Measurements from ENCODE around the gene KCNJ12. TPM values are rescaled to one million over a fixed set of nuclear protein-coding genes. Genes with fewer than 3 reads are reported as not detected.
A peak's percentile ranks its signal among the peaks of the same experiment; 100 is the strongest.

The KCNJ12 gene
- total RNA-seq, 1 experiment from 2014 or later, result 2.3 TPM

GRCh38 chr17:21463779-21464407, 87.7 kb downstream of the KCNJ12 start:
- TF ChIP-seq ZNF232 (CRISPR knock-in tag; IDR thresholded peaks at IDR 0.05), result no peak
- TF ChIP-seq SOX15 (CRISPR knock-in tag; IDR thresholded peaks at IDR 0.05), result no peak
- TF ChIP-seq, protein P1, sequence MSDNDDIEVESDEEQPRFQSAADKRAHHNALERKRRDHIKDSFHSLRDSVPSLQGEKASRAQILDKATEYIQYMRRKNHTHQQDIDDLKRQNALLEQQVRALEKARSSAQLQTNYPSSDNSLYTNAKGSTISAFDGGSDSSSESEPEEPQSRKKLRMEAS (CRISPR knock-in tag; IDR thresholded peaks at IDR 0.05), result peak; percentile 44
- TF ChIP-seq, protein P2, sequence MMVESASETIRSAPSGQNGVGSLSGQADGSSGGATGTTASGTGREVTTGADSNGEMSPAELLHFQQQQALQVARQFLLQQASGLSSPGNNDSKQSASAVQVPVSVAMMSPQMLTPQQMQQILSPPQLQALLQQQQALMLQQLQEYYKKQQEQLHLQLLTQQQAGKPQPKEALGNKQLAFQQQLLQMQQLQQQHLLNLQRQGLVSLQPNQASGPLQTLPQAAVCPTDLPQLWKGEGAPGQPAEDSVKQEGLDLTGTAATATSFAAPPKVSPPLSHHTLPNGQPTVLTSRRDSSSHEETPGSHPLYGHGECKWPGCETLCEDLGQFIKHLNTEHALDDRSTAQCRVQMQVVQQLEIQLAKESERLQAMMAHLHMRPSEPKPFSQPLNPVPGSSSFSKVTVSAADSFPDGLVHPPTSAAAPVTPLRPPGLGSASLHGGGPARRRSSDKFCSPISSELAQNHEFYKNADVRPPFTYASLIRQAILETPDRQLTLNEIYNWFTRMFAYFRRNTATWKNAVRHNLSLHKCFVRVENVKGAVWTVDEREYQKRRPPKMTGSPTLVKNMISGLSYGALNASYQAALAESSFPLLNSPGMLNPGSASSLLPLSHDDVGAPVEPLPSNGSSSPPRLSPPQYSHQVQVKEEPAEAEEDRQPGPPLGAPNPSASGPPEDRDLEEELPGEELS (CRISPR knock-in tag; IDR thresholded peaks at IDR 0.05), result peak; percentile 45; the same call in 1 of the 2 replicates
- TF ChIP-seq ATF1 (CRISPR knock-in tag; IDR thresholded peaks at IDR 0.05), result no peak
- no peak for TF ChIP-seq KAT7 (CRISPR knock-in tag; IDR thresholded peaks at IDR 0.05; ENCODE audit: borderline replicate concordance)
- Mint-ChIP-seq H3K4me3 (peak overlapping the region; percentile 64), H3K36me3 (peaks cover 8% of the 10 kb centered on the region), H3K9me3 (peaks cover 9% of the 10 kb centered on the region), H3K27me3 (ENCODE audit: low read depth) (peaks cover 60% of the 10 kb centered on the region), H3K4me1 (peaks cover 20% of the 10 kb centered on the region), H3K27ac (no peak overlapping the region)
- ChIA-PET CTCF (interaction anchor here (1.0 to 2.0 kb wide), 2 partner anchors 48 to 50 kb away, joined by 7 to 13 read pairs; no protein-coding TSS in a partner anchor), POLR2A (no interaction called here)
- DNase-seq (ENCODE audit: low spot score) (peak; percentile 66), ATAC-seq (peak; percentile 66)

DNA sequence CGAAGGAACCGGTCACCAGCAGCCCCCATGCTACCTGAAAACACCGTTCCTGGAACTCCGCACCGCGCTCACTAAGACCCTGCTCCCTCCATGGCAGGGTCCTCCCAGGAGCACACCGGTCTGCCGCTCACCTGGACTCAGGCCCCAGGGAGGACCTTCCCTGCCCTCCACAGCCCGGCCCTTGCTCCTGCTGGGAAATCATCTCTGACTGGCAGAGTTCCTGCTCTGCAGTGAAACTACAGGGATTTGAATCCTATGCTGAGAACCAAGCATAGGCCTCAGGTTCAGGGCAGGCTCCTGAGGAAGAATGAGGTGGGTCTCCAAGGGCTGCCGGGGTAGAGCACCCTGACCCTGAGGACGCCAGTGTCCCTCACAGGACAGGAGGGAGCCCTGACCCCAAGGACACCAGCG, 88.5 kb downstream of the KCNJ12 start:
- TF ChIP-seq ZNF263 (CRISPR knock-in tag; IDR thresholded peaks at IDR 0.05; ENCODE audit: low read depth), result peak; percentile 89
- no peak for TF ChIP-seq ZNF138 (CRISPR knock-in tag; conservative IDR thresholded peaks at IDR 0.05)
- Mint-ChIP-seq H3K4me3 (peak overlapping the region; percentile 64), H3K9me3 (peaks cover 11% of the 10 kb centered on the region), H3K27ac (no peak overlapping the region), H3K36me3 (peaks cover 8% of the 10 kb centered on the region), H3K27me3 (ENCODE audit: low read depth) (peaks cover 57% of the 10 kb centered on the region), H3K4me1 (peaks cover 20% of the 10 kb centered on the region)
- DNase-seq (ENCODE audit: low spot score) (peak; percentile 29), ATAC-seq (peak; percentile 31)
- CTCF ChIA-PET, result interaction anchor here (2.0 kb wide), 1 partner anchor 47 kb away, joined by 13 read pairs; no protein-coding TSS in a partner anchor
- POLR2A ChIA-PET, result no interaction called here

- H3K36me3 Mint-ChIP-seq, result peaks cover 8% of the 10 kb centered on the region
- H3K4me1 Mint-ChIP-seq, result peaks cover 20% of the 10 kb centered on the region
- H3K27me3 Mint-ChIP-seq (ENCODE audit: low read depth), result peaks cover 56% of the 10 kb centered on the region
- peaks cover 11% of the 10 kb centered on the region for H3K9me3 Mint-ChIP-seq
- DNase-seq (ENCODE audit: low spot score) (no peak), ATAC-seq (no peak)
- ChIA-PET POLR2A (no interaction called here), CTCF (interaction anchor here (1.4 kb wide), 1 partner anchor 9 kb away, joined by 4 read pairs; no protein-coding TSS in a partner anchor)
- no peak overlapping the region for H3K27ac Mint-ChIP-seq
- TF ChIP-seq ATF1 (CRISPR knock-in tag; IDR thresholded peaks at IDR 0.05), result no peak
- TF ChIP-seq TEAD4 (CRISPR knock-in tag; IDR thresholded peaks at IDR 0.05), result no peak
- TF ChIP-seq FOXP1 (CRISPR knock-in tag; IDR thresholded peaks at IDR 0.05; ENCODE audit: borderline replicate concordance), result no peak
- TF ChIP-seq, protein P3, sequence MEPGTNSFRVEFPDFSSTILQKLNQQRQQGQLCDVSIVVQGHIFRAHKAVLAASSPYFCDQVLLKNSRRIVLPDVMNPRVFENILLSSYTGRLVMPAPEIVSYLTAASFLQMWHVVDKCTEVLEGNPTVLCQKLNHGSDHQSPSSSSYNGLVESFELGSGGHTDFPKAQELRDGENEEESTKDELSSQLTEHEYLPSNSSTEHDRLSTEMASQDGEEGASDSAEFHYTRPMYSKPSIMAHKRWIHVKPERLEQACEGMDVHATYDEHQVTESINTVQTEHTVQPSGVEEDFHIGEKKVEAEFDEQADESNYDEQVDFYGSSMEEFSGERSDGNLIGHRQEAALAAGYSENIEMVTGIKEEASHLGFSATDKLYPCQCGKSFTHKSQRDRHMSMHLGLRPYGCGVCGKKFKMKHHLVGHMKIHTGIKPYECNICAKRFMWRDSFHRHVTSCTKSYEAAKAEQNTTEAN (CRISPR knock-in tag; IDR thresholded peaks at IDR 0.05), result no peak
- TF ChIP-seq, protein P4, sequence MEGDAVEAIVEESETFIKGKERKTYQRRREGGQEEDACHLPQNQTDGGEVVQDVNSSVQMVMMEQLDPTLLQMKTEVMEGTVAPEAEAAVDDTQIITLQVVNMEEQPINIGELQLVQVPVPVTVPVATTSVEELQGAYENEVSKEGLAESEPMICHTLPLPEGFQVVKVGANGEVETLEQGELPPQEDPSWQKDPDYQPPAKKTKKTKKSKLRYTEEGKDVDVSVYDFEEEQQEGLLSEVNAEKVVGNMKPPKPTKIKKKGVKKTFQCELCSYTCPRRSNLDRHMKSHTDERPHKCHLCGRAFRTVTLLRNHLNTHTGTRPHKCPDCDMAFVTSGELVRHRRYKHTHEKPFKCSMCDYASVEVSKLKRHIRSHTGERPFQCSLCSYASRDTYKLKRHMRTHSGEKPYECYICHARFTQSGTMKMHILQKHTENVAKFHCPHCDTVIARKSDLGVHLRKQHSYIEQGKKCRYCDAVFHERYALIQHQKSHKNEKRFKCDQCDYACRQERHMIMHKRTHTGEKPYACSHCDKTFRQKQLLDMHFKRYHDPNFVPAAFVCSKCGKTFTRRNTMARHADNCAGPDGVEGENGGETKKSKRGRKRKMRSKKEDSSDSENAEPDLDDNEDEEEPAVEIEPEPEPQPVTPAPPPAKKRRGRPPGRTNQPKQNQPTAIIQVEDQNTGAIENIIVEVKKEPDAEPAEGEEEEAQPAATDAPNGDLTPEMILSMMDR (IDR thresholded peaks at IDR 0.05), result no peak
- TF ChIP-seq CBFB (CRISPR knock-in tag; IDR thresholded peaks at IDR 0.05; ENCODE audit: low read depth), result no peak
- TF ChIP-seq IRF2 (CRISPR knock-in tag; IDR thresholded peaks at IDR 0.05; ENCODE audit: borderline replicate concordance, low read depth), result no peak
- no peak for TF ChIP-seq ZNF317 (CRISPR knock-in tag; IDR thresholded peaks at IDR 0.05; ENCODE audit: borderline replicate concordance, low read depth)
- TF ChIP-seq RORB (CRISPR knock-in tag; IDR thresholded peaks at IDR 0.05), result no peak
- TF ChIP-seq SOX15 (CRISPR knock-in tag; IDR thresholded peaks at IDR 0.05), result no peak
- no peak for TF ChIP-seq ATF3 (CRISPR knock-in tag; conservative IDR thresholded peaks at IDR 0.05)
- TF ChIP-seq TP53 (CRISPR knock-in tag; IDR thresholded peaks at IDR 0.05), result no peak
- TF ChIP-seq ETV6 (CRISPR knock-in tag; IDR thresholded peaks at IDR 0.05), result no peak
- TF ChIP-seq, protein P5, sequence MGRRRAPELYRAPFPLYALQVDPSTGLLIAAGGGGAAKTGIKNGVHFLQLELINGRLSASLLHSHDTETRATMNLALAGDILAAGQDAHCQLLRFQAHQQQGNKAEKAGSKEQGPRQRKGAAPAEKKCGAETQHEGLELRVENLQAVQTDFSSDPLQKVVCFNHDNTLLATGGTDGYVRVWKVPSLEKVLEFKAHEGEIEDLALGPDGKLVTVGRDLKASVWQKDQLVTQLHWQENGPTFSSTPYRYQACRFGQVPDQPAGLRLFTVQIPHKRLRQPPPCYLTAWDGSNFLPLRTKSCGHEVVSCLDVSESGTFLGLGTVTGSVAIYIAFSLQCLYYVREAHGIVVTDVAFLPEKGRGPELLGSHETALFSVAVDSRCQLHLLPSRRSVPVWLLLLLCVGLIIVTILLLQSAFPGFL (CRISPR knock-in tag; IDR thresholded peaks at IDR 0.05; ENCODE audit: borderline replicate concordance), result no peak
- no peak for TF ChIP-seq ZNF416 (CRISPR knock-in tag; IDR thresholded peaks at IDR 0.05)
- TF ChIP-seq, protein P6, sequence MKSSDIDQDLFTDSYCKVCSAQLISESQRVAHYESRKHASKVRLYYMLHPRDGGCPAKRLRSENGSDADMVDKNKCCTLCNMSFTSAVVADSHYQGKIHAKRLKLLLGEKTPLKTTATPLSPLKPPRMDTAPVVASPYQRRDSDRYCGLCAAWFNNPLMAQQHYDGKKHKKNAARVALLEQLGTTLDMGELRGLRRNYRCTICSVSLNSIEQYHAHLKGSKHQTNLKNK (CRISPR knock-in tag; IDR thresholded peaks at IDR 0.05), result no peak
- H3K4me3 Mint-ChIP-seq, result no peak overlapping the region
These were observed 90.4 kb downstream of the KCNJ12 start for GRCh38 chr17:21466550-21466949.
